ENCODE measurements around the gene B4GALT5. TPM values are rescaled to one million over a fixed set of nuclear protein-coding genes. Genes with fewer than 3 reads are reported as not detected.
A peak's percentile ranks its signal among the peaks of the same experiment; 100 is the strongest.

The B4GALT5 gene
- total RNA-seq, 1 donor from 2014 or later: 39.3 TPM

GRCh38 chr20:49668181-49668877, 45.3 kb downstream of the B4GALT5 start:
- Mint-ChIP-seq H3K9me3 (no peaks in the 10 kb centered on the region), H3K27me3 (ENCODE audit: insufficient read depth) (peaks cover 3% of the 10 kb centered on the region), H3K4me1 (ENCODE audit: low read depth) (peaks cover 62% of the 10 kb centered on the region), H3K27ac (no peak overlapping the region), H3K4me3 (peak overlapping the region; percentile 5), H3K36me3 (ENCODE audit: low read depth) (peaks cover 14% of the 10 kb centered on the region)
- DNase-seq (ENCODE audit: low spot score): no peak
- intact Hi-C loops (cut with micrococcal nuclease): loop anchor here (2.0 to 10.0 kb wide), 5 partner anchors 74 to 446 kb away; partner anchors contain the start of genes SLC9A8 and UBE2V1

GRCh38 chr20:49666911-49667310, 46.8 kb downstream of the B4GALT5 start:
- peaks cover 7% of the 10 kb centered on the region for H3K36me3 Mint-ChIP-seq (ENCODE audit: low read depth)
- intact Hi-C loops (cut with micrococcal nuclease): loop anchor here (10.0 kb wide), 1 partner anchor 448 kb away; the partner anchor contains the start of gene UBE2V1
- no peak for DNase-seq (ENCODE audit: low spot score)
- H3K9me3 Mint-ChIP-seq: no peaks in the 10 kb centered on the region
- H3K4me1 Mint-ChIP-seq (ENCODE audit: low read depth): peaks cover 62% of the 10 kb centered on the region
- H3K4me3 Mint-ChIP-seq: no peak overlapping the region
- H3K27ac Mint-ChIP-seq: no peak overlapping the region
- peaks cover 3% of the 10 kb centered on the region for H3K27me3 Mint-ChIP-seq (ENCODE audit: insufficient read depth)

- H3K4me1 Mint-ChIP-seq (ENCODE audit: low read depth): peaks cover 59% of the 10 kb centered on the region
Measured at GRCh38 chr20:49665796-49666195, 47.9 kb downstream of the B4GALT5 start.

GRCh38 chr20:49664612-49665313, 48.9 kb downstream of the B4GALT5 start:
- Mint-ChIP-seq H3K9me3 (no peaks in the 10 kb centered on the region), H3K36me3 (ENCODE audit: low read depth) (peaks cover 6% of the 10 kb centered on the region), H3K4me1 (ENCODE audit: low read depth) (peaks cover 48% of the 10 kb centered on the region), H3K27ac (no peak overlapping the region), H3K27me3 (ENCODE audit: insufficient read depth) (peaks cover 3% of the 10 kb centered on the region), H3K4me3 (no peak overlapping the region)
- intact Hi-C loops (cut with micrococcal nuclease): loop anchor here (2.0 to 10.0 kb wide), 2 partner anchors 14 to 450 kb away; partner anchors contain the start of gene UBE2V1
- DNase-seq (ENCODE audit: low spot score): no peak

More at GRCh38 chr20:49665796-49666195, 47.9 kb downstream of the B4GALT5 start:
- DNase-seq (ENCODE audit: low spot score): no peak
- Mint-ChIP-seq H3K27ac (no peak overlapping the region), H3K9me3 (no peaks in the 10 kb centered on the region), H3K27me3 (ENCODE audit: insufficient read depth) (peaks cover 3% of the 10 kb centered on the region), H3K4me3 (no peak overlapping the region), H3K36me3 (ENCODE audit: low read depth) (peaks cover 5% of the 10 kb centered on the region)
- intact Hi-C loops (cut with micrococcal nuclease): loop anchor here (2.0 to 10.0 kb wide), 2 partner anchors 13 to 449 kb away; partner anchors contain the start of gene UBE2V1

- Mint-ChIP-seq H3K36me3 (ENCODE audit: low read depth) (peaks cover 5% of the 10 kb centered on the region), H3K27me3 (ENCODE audit: insufficient read depth) (peaks cover 3% of the 10 kb centered on the region)
Measured at GRCh38 chr20:49663112-49663511, 50.6 kb downstream of the B4GALT5 start.

GRCh38 chr20:49661560-49662329, 51.9 kb downstream of the B4GALT5 start:
- no peaks in the 10 kb centered on the region for H3K9me3 Mint-ChIP-seq
- peaks cover 7% of the 10 kb centered on the region for H3K36me3 Mint-ChIP-seq (ENCODE audit: low read depth)
- DNase-seq (ENCODE audit: low spot score): no peak
- peak overlapping the region; percentile 10 for H3K27ac Mint-ChIP-seq
- peaks cover 43% of the 10 kb centered on the region for H3K4me1 Mint-ChIP-seq (ENCODE audit: low read depth)
- H3K27me3 Mint-ChIP-seq (ENCODE audit: insufficient read depth): peaks cover 3% of the 10 kb centered on the region
- no peak overlapping the region for H3K4me3 Mint-ChIP-seq
- intact Hi-C loops (cut with micrococcal nuclease): loop anchor here (10.0 kb wide), 1 partner anchor 453 kb away; the partner anchor contains the start of gene UBE2V1

More at GRCh38 chr20:49663112-49663511, 50.6 kb downstream of the B4GALT5 start:
- no peak for DNase-seq (ENCODE audit: low spot score)
- Mint-ChIP-seq H3K27ac (no peak overlapping the region), H3K9me3 (no peaks in the 10 kb centered on the region), H3K4me3 (no peak overlapping the region), H3K4me1 (ENCODE audit: low read depth) (peaks cover 32% of the 10 kb centered on the region)
- intact Hi-C loops (cut with micrococcal nuclease): loop anchor here (10.0 kb wide), 1 partner anchor 452 kb away; the partner anchor contains the start of gene UBE2V1

- Mint-ChIP-seq H3K27me3 (ENCODE audit: insufficient read depth) (no peaks in the 10 kb centered on the region), H3K4me3 (no peak overlapping the region), H3K36me3 (ENCODE audit: low read depth) (peaks cover 13% of the 10 kb centered on the region), H3K4me1 (ENCODE audit: low read depth) (peaks cover 48% of the 10 kb centered on the region), H3K9me3 (no peaks in the 10 kb centered on the region), H3K27ac (no peak overlapping the region)
- no peak for DNase-seq (ENCODE audit: low spot score)
- intact Hi-C loops (cut with micrococcal nuclease): loop anchor here (10.0 kb wide), 1 partner anchor 454 kb away; the partner anchor contains the start of gene UBE2V1
Measured at GRCh38 chr20:49660912-49661311, 52.8 kb downstream of the B4GALT5 start.

- H3K27ac Mint-ChIP-seq: no peak overlapping the region
- no peak overlapping the region for H3K4me3 Mint-ChIP-seq
- no peak for DNase-seq (ENCODE audit: low spot score)
- H3K36me3 Mint-ChIP-seq (ENCODE audit: low read depth): peaks cover 17% of the 10 kb centered on the region
- H3K9me3 Mint-ChIP-seq: no peaks in the 10 kb centered on the region
- H3K4me1 Mint-ChIP-seq (ENCODE audit: low read depth): peaks cover 41% of the 10 kb centered on the region
- intact Hi-C loops (cut with micrococcal nuclease): no loop called here
- H3K27me3 Mint-ChIP-seq (ENCODE audit: insufficient read depth): no peaks in the 10 kb centered on the region
Measured at GRCh38 chr20:49659056-49659455, 54.6 kb downstream of the B4GALT5 start.

GRCh38 chr20:49658508-49658907, 55.2 kb downstream of the B4GALT5 start:
- Mint-ChIP-seq H3K36me3 (ENCODE audit: low read depth) (peaks cover 23% of the 10 kb centered on the region), H3K9me3 (no peaks in the 10 kb centered on the region), H3K27me3 (ENCODE audit: insufficient read depth) (no peaks in the 10 kb centered on the region), H3K27ac (no peak overlapping the region), H3K4me1 (ENCODE audit: low read depth) (peaks cover 37% of the 10 kb centered on the region), H3K4me3 (no peak overlapping the region)
- intact Hi-C loops (cut with micrococcal nuclease): no loop called here
- no peak for DNase-seq (ENCODE audit: low spot score)

- Mint-ChIP-seq H3K36me3 (ENCODE audit: low read depth) (peaks cover 27% of the 10 kb centered on the region), H3K27ac (no peak overlapping the region), H3K4me1 (ENCODE audit: low read depth) (peaks cover 27% of the 10 kb centered on the region), H3K9me3 (no peaks in the 10 kb centered on the region), H3K4me3 (no peak overlapping the region), H3K27me3 (ENCODE audit: insufficient read depth) (no peaks in the 10 kb centered on the region)
- intact Hi-C loops (cut with micrococcal nuclease): no loop called here
- no peak for DNase-seq (ENCODE audit: low spot score)
Measured at GRCh38 chr20:49657118-49657901, 56.4 kb downstream of the B4GALT5 start.

- Mint-ChIP-seq H3K4me1 (ENCODE audit: low read depth) (peaks cover 18% of the 10 kb centered on the region), H3K9me3 (no peaks in the 10 kb centered on the region), H3K36me3 (ENCODE audit: low read depth) (peaks cover 27% of the 10 kb centered on the region), H3K27me3 (ENCODE audit: insufficient read depth) (no peaks in the 10 kb centered on the region), H3K4me3 (no peak overlapping the region), H3K27ac (no peak overlapping the region)
- no peak for DNase-seq (ENCODE audit: low spot score)
- intact Hi-C loops (cut with micrococcal nuclease): no loop called here
Measured at GRCh38 chr20:49656304-49656703, 57.4 kb downstream of the B4GALT5 start.

GRCh38 chr20:49653925-49654434, 59.7 kb downstream of the B4GALT5 start:
- H3K27ac Mint-ChIP-seq: no peak overlapping the region
- no peak for DNase-seq (ENCODE audit: low spot score)
- H3K9me3 Mint-ChIP-seq: no peaks in the 10 kb centered on the region
- H3K36me3 Mint-ChIP-seq (ENCODE audit: low read depth): peaks cover 32% of the 10 kb centered on the region
- no peak overlapping the region for H3K4me3 Mint-ChIP-seq
- intact Hi-C loops (cut with micrococcal nuclease): no loop called here
- no peaks in the 10 kb centered on the region for H3K27me3 Mint-ChIP-seq (ENCODE audit: insufficient read depth)
- H3K4me1 Mint-ChIP-seq (ENCODE audit: low read depth): peaks cover 18% of the 10 kb centered on the region
